ENCODE data around the gene OSR1.

OSR1 gene

DNA sequence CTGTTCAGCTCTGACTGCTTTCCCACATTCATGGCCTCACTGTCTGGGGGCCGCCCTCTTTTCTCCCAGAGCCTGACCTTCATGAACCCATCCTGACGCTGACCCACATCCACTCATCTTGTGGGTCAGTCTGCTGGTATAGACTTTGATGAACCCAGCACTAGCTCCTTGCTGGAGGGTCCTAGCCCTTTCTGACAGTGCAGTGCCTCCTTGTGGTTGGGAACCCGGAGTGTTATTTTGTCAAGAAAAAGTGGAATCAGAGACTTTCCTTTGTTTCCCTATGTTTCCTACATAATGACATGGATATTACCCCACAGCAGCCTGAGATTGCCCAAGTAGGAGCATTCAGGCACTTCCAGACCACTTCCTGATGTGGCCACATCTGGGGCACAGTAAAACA lies 19.3 kb upstream of the OSR1 start:
- TF ChIP-seq ZNF23 (tag by site-specific recombination; IDR thresholded peaks at IDR 0.05; ENCODE audit: borderline replicate concordance) (no peak), ZNF501 (tag by site-specific recombination; IDR thresholded peaks at IDR 0.05) (no peak), ZNF114 (tag by site-specific recombination; IDR thresholded peaks at IDR 0.05) (no peak), ZNF26 (tag by site-specific recombination; IDR thresholded peaks at IDR 0.05) (no peak), ZNF555 (tag by site-specific recombination; conservative IDR thresholded peaks at IDR 0.05) (no peak), KLF16 (tag by site-specific recombination; IDR thresholded peaks at IDR 0.05) (no peak), HOXA7 (CRISPR knock-in tag; IDR thresholded peaks at IDR 0.05; ENCODE audit: borderline replicate concordance) (no peak), ZNF362 (tag by site-specific recombination; IDR thresholded peaks at IDR 0.05) (no peak)
- TF ChIP-seq, protein P1, sequence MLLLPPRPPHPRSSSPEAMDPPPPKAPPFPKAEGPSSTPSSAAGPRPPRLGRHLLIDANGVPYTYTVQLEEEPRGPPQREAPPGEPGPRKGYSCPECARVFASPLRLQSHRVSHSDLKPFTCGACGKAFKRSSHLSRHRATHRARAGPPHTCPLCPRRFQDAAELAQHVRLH (tag by site-specific recombination; IDR thresholded peaks at IDR 0.05): no peak
- TF ChIP-seq, protein P2, sequence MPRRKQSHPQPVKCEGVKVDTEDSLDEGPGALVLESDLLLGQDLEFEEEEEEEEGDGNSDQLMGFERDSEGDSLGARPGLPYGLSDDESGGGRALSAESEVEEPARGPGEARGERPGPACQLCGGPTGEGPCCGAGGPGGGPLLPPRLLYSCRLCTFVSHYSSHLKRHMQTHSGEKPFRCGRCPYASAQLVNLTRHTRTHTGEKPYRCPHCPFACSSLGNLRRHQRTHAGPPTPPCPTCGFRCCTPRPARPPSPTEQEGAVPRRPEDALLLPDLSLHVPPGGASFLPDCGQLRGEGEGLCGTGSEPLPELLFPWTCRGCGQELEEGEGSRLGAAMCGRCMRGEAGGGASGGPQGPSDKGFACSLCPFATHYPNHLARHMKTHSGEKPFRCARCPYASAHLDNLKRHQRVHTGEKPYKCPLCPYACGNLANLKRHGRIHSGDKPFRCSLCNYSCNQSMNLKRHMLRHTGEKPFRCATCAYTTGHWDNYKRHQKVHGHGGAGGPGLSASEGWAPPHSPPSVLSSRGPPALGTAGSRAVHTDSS (tag by site-specific recombination; IDR thresholded peaks at IDR 0.05): no peak
- TF ChIP-seq, protein P3, sequence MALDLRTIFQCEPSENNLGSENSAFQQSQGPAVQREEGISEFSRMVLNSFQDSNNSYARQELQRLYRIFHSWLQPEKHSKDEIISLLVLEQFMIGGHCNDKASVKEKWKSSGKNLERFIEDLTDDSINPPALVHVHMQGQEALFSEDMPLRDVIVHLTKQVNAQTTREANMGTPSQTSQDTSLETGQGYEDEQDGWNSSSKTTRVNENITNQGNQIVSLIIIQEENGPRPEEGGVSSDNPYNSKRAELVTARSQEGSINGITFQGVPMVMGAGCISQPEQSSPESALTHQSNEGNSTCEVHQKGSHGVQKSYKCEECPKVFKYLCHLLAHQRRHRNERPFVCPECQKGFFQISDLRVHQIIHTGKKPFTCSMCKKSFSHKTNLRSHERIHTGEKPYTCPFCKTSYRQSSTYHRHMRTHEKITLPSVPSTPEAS (tag by site-specific recombination; IDR thresholded peaks at IDR 0.05): no peak
- Histone ChIP-seq H3K9me3 (ENCODE audit: control insufficient read depth, insufficient read depth, low read depth, low read length) (no peaks in the 10 kb centered on the region), H3K4me1 (ENCODE audit: control insufficient read depth, insufficient read depth, low read length) (no peaks in the 10 kb centered on the region), H3K27ac (ENCODE audit: extremely low read depth, low read depth, low read length) (no peak overlapping the region), H3K4me3 (ENCODE audit: low read depth, low read length) (no peak overlapping the region), H3K36me3 (ENCODE audit: control insufficient read depth in 2 of 2, insufficient read depth in 1 of 2, low read length in 2 of 2) (no peaks in the 10 kb centered on the region)
- ChIA-PET POLR2A (no interaction called here), CTCF (interaction anchor here (0.7 to 1.3 kb wide), 7 partner anchors 8 to 523 kb away, joined by 3 to 8 read pairs (median 3); no protein-coding TSS in a partner anchor)

DNA sequence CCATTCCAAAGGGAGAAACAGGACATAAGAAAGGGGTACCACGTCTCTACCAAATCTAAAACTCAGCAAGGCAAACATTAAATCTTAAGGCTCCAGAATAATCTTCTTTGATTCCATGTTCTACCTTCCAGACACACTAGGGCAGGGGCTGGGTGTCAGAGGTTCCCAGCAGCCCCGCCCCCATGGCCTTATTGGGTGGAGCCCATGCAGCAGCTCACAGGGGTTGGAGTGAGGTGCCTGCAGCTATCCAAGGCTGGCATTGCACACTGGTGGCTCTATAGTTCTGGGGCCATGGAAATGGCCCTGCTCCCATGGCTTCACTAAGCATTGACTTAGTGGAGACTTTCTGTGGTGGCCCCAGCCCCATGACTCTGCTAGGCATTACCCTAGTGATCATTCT lies 14.9 kb upstream of the OSR1 start:
- ChIA-PET POLR2A (no interaction called here), CTCF (interaction anchor here (1.7 kb wide), 1 partner anchor 373 kb away, joined by 6 read pairs; no protein-coding TSS in a partner anchor)
- H3K4me1 ChIP-seq (ENCODE audit: control insufficient read depth, insufficient read depth, low read length): no peaks in the 10 kb centered on the region
- no peak overlapping the region for H3K27ac ChIP-seq (ENCODE audit: extremely low read depth, low read depth, low read length)
- no peak overlapping the region for H3K4me3 ChIP-seq (ENCODE audit: low read depth, low read length)
- H3K9me3 ChIP-seq (ENCODE audit: control insufficient read depth, insufficient read depth, low read depth, low read length): no peaks in the 10 kb centered on the region
- TF ChIP-seq ZNF324 (tag by site-specific recombination; IDR thresholded peaks at IDR 0.05): no peak
- TF ChIP-seq, protein P4, sequence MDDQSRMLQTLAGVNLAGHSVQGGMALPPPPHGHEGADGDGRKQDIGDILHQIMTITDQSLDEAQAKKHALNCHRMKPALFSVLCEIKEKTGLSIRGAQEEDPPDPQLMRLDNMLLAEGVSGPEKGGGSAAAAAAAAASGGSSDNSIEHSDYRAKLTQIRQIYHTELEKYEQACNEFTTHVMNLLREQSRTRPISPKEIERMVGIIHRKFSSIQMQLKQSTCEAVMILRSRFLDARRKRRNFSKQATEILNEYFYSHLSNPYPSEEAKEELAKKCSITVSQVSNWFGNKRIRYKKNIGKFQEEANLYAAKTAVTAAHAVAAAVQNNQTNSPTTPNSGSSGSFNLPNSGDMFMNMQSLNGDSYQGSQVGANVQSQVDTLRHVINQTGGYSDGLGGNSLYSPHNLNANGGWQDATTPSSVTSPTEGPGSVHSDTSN (CRISPR knock-in tag; IDR thresholded peaks at IDR 0.05): no peak
- TF ChIP-seq, protein P5, sequence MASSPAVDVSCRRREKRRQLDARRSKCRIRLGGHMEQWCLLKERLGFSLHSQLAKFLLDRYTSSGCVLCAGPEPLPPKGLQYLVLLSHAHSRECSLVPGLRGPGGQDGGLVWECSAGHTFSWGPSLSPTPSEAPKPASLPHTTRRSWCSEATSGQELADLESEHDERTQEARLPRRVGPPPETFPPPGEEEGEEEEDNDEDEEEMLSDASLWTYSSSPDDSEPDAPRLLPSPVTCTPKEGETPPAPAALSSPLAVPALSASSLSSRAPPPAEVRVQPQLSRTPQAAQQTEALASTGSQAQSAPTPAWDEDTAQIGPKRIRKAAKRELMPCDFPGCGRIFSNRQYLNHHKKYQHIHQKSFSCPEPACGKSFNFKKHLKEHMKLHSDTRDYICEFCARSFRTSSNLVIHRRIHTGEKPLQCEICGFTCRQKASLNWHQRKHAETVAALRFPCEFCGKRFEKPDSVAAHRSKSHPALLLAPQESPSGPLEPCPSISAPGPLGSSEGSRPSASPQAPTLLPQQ (tag by site-specific recombination; IDR thresholded peaks at IDR 0.05): no peak
- no peak for TF ChIP-seq ZNF24 (tag by site-specific recombination; IDR thresholded peaks at IDR 0.05)
- H3K36me3 ChIP-seq (ENCODE audit: control insufficient read depth in 2 of 2, insufficient read depth in 1 of 2, low read length in 2 of 2): no peaks in the 10 kb centered on the region
